ENCODE measurements around the gene TAS1R3.
"Not testable (repeated sequence)": the region's sequence is repeated elsewhere in the genome, so short reads cannot be mapped to it uniquely, and the experiment has no call there.

The TAS1R3 gene

GRCh38 chr1:1314678-1315335 lies 16.3 kb upstream of the TAS1R3 start:
- Histone ChIP-seq H3K27me3 (ENCODE audit: control insufficient read depth, low read length) (no peaks in the 10 kb centered on the region), H3K9me3 (ENCODE audit: control insufficient read depth, insufficient read depth, low read length) (no peaks in the 10 kb centered on the region), H3K4me1 (ENCODE audit: control insufficient read depth, low read length) (peaks cover 3% of the 10 kb centered on the region), H3K79me2 (ENCODE audit: control insufficient read depth, low read length) (peaks cover 28% of the 10 kb centered on the region), H3K36me3 (ENCODE audit: control insufficient read depth, low read length) (peaks cover 75% of the 10 kb centered on the region), H3K4me3 (ENCODE audit: low read length) (no peak overlapping the region), H3K9me2 (replicated peaks; ENCODE audit: control insufficient read depth, low read length) (no peaks in the 10 kb centered on the region), H3F3A (ENCODE audit: control insufficient read depth, insufficient read depth) (peaks cover 11% of the 10 kb centered on the region; the same call in 1 of the 2 replicates), H3K27ac (ENCODE audit: low read depth, low read length) (no peak overlapping the region), H4K20me1 (ENCODE audit: control insufficient read depth, insufficient read depth, low read depth, low read length) (0 out of 2 replicates have a peak, but pooled peaks cover 3% of the 10 kb centered on the region), H3K4me2 (ENCODE audit: low read length) (no peak overlapping the region)
- TF ChIP-seq CTCF (IDR thresholded peaks at IDR 0.05; ENCODE audit: low read depth, low read length, poor library complexity, severe bottlenecking), result no peak
- no peak for TF ChIP-seq EZH2phosphoT487 (IDR thresholded peaks at IDR 0.05; ENCODE audit: borderline replicate concordance, low read length)

GRCh38 chr1:1315435-1315954 lies 15.6 kb upstream of the TAS1R3 start:
- Histone ChIP-seq H3K27ac (ENCODE audit: low read depth, low read length) (no peak overlapping the region), H4K20me1 (ENCODE audit: control insufficient read depth, insufficient read depth, low read depth, low read length) (0 out of 2 replicates have a peak, but pooled peaks cover 3% of the 10 kb centered on the region), H3K79me2 (ENCODE audit: control insufficient read depth, low read length) (peaks cover 29% of the 10 kb centered on the region), H3F3A (ENCODE audit: control insufficient read depth, insufficient read depth) (peaks cover 11% of the 10 kb centered on the region; the same call in 1 of the 2 replicates), H3K4me2 (ENCODE audit: low read length) (no peak overlapping the region), H3K4me3 (ENCODE audit: low read length) (no peak overlapping the region), H3K27me3 (ENCODE audit: control insufficient read depth, low read length) (no peaks in the 10 kb centered on the region), H3K4me1 (ENCODE audit: control insufficient read depth, low read length) (no peaks in the 10 kb centered on the region), H3K9me3 (ENCODE audit: control insufficient read depth, insufficient read depth, low read length) (no peaks in the 10 kb centered on the region), H3K9me2 (replicated peaks; ENCODE audit: control insufficient read depth, low read length) (no peaks in the 10 kb centered on the region), H3K36me3 (ENCODE audit: control insufficient read depth, low read length) (peaks cover 75% of the 10 kb centered on the region)
- no peak for TF ChIP-seq CTCF (IDR thresholded peaks at IDR 0.05; ENCODE audit: low read depth, low read length, poor library complexity, severe bottlenecking)
- no peak for TF ChIP-seq EZH2phosphoT487 (IDR thresholded peaks at IDR 0.05; ENCODE audit: borderline replicate concordance, low read length)

GRCh38 chr1:1316199-1316598 lies 14.9 kb upstream of the TAS1R3 start:
- not testable (repeated sequence) for H4K20me1 ChIP-seq (ENCODE audit: control insufficient read depth, insufficient read depth, low read depth, low read length); H3K4me2 ChIP-seq (ENCODE audit: low read length); H3K9me3 ChIP-seq (ENCODE audit: control insufficient read depth, insufficient read depth, low read length); H3K4me1 ChIP-seq (ENCODE audit: control insufficient read depth, low read length); H3K9me2 ChIP-seq (replicated peaks; ENCODE audit: control insufficient read depth, low read length); H3K27ac ChIP-seq (ENCODE audit: low read depth, low read length); H3K4me3 ChIP-seq (ENCODE audit: low read length); H3K27me3 ChIP-seq (ENCODE audit: control insufficient read depth, low read length)
- peaks cover 75% of the 10 kb centered on the region for H3K36me3 ChIP-seq (ENCODE audit: control insufficient read depth, low read length)
- H3K79me2 ChIP-seq (ENCODE audit: control insufficient read depth, low read length), result peaks cover 36% of the 10 kb centered on the region
- peaks cover 11% of the 10 kb centered on the region; the same call in 1 of the 2 replicates for H3F3A ChIP-seq (ENCODE audit: control insufficient read depth, insufficient read depth)

GRCh38 chr1:1317420-1317819 lies 13.7 kb upstream of the TAS1R3 start:
- Histone ChIP-seq H3K27me3 (ENCODE audit: control insufficient read depth, low read length) (no peaks in the 10 kb centered on the region), H3K79me2 (ENCODE audit: control insufficient read depth, low read length) (peaks cover 47% of the 10 kb centered on the region), H3K36me3 (ENCODE audit: control insufficient read depth, low read length) (peaks cover 76% of the 10 kb centered on the region), H3K4me3 (ENCODE audit: low read length) (no peak overlapping the region), H3F3A (ENCODE audit: control insufficient read depth, insufficient read depth) (peaks cover 9% of the 10 kb centered on the region; the same call in 1 of the 2 replicates), H3K27ac (ENCODE audit: low read depth, low read length) (no peak overlapping the region), H4K20me1 (ENCODE audit: control insufficient read depth, insufficient read depth, low read depth, low read length) (peaks cover 14% of the 10 kb centered on the region; the same call in 1 of the 2 replicates), H3K9me2 (replicated peaks; ENCODE audit: control insufficient read depth, low read length) (no peaks in the 10 kb centered on the region), H3K4me1 (ENCODE audit: control insufficient read depth, low read length) (0 out of 2 replicates have a peak, but pooled peaks cover 2% of the 10 kb centered on the region), H3K9me3 (ENCODE audit: control insufficient read depth, insufficient read depth, low read length) (no peaks in the 10 kb centered on the region), H3K4me2 (ENCODE audit: low read length) (no peak overlapping the region)
- no peak for TF ChIP-seq EZH2phosphoT487 (IDR thresholded peaks at IDR 0.05; ENCODE audit: borderline replicate concordance, low read length)
- TF ChIP-seq CTCF (IDR thresholded peaks at IDR 0.05; ENCODE audit: low read depth, low read length, poor library complexity, severe bottlenecking), result no peak

All from DOHH2 (cell line).